Activated T-cell treated with anti-CD3 and anti-CD28 coated beads, Interleukin-2, amount 50 U/mL, for 1 hour (primary cell): ENCODE data around the gene SLC35B4.
A peak's percentile ranks its signal among the peaks of the same experiment; 100 is the strongest.
"Not testable (repeated sequence)": the region's sequence is repeated elsewhere in the genome, so short reads cannot be mapped to it uniquely, and the experiment has no call there.

Source experiments
- DNase-seq: peaks from one replicate; pipeline ENCODE4 v3.0.0-alpha.2; 2020

SLC35B4 gene

DNA sequence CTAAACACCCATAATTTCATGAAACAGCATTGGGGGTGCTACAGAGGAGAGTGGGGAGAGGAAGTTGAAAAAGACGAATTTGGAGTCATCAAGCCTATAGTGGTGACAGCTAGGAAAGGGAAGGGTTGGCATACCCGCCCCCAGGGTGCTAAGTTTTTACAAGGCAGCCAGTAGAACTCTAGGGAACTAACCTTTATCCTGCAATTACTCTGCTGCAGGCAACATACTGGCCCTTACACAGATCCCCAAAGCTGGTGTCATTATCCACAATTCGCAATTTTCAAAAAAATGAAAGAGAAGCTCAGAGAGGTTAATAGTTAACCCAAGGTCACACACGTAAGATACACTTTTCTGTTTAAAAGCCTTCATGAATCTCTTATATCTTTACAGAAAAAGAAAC, 14.2 kb upstream of the SLC35B4 start:
- DNase-seq = no peak

DNA sequence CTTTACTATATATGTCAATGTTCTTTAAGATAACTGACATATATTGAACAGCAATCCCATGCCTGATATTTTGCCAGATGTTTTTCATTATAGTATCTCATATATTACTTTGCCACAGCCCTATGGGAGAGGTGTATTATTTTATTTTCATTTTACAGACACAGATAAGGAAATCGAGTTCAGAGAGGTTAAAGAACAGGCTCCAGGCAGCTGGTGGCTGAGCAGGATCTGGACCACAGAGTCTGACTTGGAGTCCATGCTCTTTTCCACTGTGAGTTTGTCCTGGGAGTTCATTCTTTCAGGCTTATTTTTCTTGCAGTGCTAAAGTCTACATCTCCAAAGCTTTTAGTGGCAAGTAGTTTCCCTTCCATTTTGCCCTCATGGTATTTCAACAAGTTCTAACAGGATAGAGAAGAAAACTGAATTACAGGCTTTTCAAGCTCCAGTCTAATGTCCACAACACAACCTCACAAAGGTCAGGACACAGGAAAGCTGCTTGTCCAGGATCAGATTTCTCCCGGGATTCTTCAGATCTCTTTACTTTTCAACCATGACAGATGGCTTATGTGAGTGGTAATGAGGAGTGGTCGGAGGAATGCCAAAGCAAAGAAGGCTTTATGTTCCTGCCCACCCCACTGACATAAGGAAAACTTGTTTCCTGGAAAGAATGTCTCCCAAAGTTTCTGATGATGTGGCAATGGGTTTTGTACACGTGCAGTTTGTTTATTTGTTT, 13.1 kb upstream of the SLC35B4 start:
- DNase-seq = no peak

DNA sequence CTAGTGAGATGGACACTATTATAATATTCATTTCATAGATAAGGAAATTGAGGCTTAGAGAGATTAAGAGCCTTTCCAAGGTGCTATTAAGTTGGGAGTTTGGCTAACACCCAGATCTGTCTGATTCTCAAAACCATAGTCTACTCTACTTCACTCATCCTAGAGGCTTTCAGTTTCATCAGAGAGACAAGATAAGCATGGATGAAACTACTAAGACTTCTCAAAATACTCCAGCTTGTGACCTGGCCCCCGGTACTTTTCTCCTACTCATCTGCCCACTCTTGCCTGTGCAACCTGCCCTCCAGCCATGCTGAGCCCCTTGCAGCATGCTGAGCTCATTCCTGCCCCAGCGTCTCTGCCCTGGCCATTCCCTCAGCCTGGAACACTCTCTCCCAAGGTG, 12.2 kb upstream of the SLC35B4 start:
- DNase-seq = no peak

DNA sequence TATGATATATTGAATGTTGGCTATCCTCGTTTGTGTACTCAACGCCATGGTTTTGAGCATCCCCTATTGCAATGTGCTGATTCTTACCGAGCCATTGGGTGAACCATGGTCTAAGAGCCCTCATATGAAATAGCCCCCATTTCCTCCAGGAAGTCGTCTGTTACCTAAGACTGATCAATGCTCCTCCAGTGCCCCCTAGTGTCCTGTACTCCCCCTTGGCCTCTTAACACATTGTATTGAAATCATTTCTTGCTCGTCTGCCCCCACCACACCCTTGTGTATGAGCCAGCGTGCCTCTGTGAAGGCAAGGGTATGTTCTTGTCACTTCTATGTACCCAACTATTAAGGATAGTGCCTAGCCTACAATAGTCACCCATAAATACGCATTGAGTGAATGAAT, 11.2 kb upstream of the SLC35B4 start:
- peak; percentile 41 for DNase-seq

DNA sequence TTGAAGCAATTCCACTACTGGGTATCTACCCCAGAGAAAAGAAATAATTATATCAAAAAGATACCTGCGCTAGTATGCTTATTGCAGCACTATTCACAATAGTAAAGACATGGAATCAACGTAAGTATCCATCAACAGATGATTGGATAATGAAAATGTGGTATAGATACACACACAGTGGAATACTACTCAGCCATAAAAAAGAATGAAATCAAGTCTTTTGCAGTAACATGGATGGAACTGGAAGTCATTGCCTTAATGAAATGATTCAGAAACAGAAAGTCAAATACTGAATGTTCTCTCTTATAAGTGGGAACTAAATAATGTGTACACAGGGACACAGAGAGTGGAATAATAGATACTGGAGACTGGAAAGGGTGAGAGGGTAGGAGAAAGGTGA, 7.4 kb upstream of the SLC35B4 start:
- no peak for DNase-seq

DNA sequence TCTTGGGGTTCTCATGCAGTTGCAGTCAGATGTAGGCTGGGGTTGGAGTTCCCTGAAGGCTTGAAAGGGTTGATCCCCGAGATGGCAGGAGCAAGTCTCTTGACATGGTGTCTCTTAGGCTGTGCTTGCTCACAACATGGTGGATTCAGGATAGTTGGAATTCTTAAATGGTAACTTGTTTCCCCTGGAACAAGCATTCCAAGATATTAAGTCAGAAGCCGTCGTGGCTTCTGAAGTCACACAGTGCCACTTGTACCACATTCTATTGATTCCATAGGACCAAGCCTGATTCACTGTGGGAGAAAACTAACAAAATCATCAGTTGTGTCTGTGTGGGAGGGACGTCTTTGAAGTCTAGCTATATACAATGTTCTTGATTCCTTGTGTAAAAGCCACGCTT, 3.5 kb upstream of the SLC35B4 start:
- DNase-seq = no peak

DNA sequence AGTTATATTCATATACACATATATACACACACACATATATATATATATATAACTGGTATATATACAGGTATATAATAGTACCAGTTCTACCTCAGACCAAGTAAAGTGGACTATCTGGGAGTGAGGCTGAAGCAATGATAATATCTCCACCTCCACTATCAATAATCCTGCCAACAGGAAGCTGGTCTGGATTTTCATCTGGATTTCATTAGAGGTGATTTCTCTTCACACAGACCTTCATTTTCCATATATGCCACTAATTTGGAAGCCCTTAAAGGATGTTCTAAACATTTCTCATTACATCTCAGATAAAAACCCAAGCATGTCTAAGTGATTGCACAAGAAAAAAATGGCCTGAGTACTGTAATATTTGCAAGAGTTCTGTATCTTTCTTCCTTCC, 1.7 kb upstream of the SLC35B4 start:
- DNase-seq = no peak

GRCh38 chr7:134317434-134317833, 704 bp upstream of the SLC35B4 start:
- no peak for DNase-seq

DNA sequence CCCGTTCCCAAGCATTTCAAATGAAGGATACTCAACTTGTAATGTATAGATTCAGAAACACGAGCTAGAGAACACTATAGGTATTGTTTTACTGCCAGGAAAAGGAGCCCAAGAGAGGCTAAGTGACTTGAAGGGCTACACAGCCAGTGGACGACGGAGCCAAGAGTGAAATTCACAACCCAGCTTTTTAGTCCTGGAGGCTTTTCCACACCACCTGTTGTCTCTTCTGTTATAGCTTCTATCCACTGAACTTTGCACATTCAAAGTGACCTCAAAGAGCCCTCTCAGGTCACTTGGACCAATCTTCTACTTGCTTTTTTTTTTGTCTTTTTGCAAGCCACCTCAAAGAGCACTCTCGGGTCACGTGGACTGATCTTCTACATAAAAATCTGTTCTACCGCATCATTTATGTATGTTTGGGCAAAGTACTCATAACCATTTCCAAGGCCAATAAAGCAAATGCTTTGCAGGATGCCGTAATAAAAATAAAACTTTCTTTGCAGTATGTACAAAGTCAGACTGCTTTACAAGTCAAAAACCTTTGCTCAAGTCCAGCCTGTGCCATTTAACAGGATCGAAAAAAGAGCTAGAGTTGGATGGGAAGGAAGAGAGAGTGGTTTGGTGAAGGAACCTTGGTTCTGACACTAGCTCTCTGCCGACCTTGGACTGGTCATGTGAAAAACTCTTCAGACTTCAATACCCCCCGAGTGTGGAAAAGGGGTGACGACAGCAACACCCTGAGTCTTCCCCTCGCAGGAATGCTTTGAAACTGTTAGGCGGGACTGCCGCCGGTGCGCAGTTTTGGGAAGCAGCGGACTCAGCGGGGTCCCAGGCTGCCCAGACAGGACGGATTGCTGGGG, 821 bp downstream of the SLC35B4 start:
- DNase-seq = no peak

DNA sequence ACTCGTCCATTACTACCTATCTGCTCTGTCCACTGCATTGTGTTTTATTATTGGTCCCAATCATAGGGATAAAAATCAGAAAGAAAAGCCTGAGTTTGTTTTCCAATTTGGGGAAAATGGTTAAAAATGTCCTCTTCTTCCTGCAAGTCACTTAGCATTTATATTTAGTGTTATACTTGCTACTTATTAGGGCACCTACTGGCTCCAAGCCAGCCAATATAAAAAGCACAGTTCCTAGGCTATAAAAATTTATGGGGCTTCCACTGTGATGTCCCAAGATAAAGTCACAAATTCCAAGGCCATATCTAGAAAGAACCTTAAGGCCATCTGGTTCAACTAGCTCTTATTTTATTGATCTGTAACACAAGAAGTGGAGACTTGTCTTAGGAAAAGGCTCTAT, 3.2 kb downstream of the SLC35B4 start:
- no peak for DNase-seq

DNA sequence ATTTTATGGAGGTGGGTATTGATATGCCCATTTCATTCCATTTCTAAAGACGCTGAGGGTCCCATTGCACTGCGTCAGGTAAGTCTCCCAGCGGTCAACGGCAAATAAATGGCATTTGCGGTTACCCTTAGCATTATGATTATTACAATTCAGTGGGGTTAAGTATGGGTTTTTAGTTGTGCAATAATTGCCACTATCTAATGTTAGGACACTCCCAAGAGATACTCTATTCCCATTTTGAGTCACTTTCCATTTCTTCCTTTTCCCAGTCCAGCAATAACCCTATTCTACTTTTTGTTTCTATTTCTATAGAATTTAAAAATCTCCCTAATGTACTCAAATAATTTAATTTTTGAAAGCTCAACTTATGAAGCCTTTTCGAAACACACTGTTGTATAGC, 4.0 kb downstream of the SLC35B4 start:
- DNase-seq = no peak

DNA sequence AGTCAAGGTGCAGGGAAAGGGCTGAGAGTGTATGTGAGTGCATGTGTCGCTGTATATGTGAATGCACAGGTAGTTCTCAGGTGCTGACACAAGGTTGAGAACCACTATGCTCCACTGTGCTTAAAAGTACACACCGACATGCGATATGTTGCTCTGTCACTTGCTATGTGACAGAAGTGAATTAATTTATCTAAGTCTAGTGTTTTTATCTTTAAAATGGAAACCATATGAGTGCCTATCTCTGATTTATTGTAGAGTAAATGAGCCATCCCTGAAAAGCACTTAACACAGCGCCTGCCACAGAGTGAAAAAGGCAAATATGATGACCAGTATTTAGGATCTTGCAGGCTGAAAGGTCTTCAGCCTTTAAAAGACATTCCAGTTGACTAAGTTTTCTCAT, 4.9 kb downstream of the SLC35B4 start:
- no peak for DNase-seq

DNA sequence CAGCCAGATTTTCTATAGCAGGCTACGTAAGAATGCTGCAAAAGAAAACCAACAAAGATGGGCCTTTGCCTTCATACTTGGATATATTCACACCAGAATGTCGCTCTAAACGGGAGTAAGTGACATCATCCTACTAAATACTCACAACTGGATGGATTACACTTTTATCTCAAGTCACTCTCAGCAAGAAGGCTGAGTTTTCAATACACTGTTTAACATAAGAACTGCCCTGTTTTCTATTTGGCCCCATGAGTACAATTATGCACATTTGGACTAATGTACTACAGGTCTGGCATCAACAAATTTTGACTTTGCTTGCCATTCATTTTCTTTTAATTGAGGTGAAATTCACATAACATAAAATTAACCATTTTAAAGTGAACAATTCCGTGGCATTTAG, 8.2 kb downstream of the SLC35B4 start:
- no peak for DNase-seq

DNA sequence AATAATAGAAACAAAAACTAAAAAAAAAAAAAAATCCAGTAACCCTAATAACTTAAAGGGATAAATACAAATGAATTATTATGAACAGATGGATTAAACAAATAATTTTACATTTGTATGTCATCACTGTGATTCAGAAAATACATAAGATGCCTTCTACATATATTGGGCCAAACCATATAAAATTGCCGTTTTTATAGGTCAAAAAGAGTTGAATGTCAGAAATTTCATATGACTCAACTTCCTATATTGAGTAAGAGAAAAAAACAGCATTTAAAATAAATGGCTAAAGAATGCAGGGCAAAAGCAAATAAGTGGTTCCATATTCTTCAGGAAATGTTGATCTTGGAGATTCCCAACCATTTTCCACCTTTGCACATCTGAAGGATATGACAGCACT, 9.4 kb downstream of the SLC35B4 start:
- no peak for DNase-seq

- no peak for DNase-seq
Observed at GRCh38 chr7:134302120-134302519, 14.6 kb downstream of the SLC35B4 start.

DNA sequence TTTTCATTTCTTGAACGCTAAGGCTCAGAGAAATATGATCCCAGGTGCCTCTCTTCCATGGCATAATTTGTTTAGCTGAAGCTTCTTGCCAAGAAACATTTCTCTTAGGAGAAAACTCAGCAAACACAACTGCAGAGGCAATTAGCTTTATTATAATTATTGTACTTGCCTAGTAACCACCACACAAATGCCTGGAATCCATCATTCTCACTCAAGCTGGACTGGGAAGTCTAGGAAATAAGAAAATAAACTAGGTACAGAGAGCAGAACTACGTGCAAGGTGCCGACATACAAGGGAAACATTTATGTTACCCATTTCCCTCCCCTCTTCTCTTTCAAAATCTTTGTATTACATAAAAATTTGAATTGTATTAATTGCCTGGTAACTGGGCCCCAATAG, 15.1 kb downstream of the SLC35B4 start:
- no peak for DNase-seq

DNA sequence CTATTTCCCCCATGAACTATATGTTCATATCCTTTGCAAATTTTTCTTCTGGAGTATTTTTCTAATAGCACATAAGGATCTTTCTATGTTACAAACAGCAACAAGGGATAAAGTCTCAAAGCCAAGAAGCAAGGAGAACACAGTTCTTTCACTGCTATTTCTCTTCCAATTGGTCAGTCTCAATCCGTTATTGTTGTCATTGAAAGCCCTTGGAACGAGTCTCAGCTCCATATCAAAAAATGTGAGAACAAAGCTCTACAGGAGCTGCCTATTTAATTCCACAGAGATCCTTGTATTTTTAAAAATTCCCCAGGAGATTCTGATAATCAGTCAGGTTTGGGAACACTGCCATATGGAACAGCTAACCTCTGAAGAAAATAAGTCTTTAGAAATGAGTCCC, 15.7 kb downstream of the SLC35B4 start:
- DNase-seq = no peak

DNA sequence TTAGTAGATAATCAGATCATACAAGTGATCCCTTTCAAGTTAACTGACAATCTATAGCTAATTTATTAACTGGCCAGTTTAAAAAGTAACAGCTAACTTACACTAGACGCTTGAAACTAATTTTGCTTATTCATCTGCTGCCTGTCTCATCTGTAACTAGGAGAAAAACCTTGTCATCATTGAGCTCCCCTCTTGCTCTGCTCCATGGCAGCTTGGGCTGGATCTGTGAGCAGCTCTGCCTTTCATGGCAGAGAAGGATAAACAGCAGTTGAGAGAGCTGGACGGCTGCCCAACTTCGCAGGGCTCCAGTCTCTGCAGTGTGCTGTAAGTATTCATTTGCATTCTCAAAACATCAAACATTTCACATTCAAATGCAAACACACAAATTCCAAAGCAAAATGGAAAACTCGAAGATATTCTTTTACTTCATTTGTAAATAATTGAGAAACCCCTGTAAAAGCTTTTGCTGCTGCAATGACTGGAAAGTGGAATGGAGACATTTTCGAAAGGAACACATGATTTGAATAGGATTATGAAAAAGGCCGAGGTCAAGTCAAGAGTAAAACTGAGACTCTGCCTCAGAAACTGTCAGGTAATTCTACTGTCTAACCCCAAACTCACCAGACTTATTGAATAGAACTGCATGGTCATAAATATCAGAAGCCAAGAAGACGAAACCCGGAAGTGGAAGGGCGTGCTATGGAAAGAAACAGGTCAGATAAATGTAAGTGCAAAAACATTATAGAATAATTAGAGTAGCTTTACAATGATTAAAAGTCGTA, 17.6 kb downstream of the SLC35B4 start:
- no peak for DNase-seq

DNA sequence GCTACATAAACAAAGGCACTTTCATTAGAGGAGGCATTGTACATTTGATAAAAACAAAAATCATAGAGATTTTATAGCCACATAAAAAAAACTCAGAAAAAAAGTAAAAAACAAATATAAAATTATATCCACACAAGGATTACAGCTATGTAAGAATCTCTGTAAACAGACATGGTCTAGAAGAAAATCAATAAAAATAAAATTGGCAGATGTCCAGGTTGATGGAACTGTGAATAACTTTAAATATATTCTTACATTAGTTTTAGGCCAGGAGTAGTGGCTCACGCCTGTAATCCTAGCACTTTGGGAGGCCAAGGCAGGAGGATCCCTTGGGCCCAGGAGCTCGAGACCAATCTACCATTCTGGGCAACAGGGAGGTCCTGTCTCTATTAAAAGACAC, 19.2 kb downstream of the SLC35B4 start:
- no peak for DNase-seq

GRCh38 chr7:134295982-134296381, 20.7 kb downstream of the SLC35B4 start:
- not testable (repeated sequence) for DNase-seq

- DNase-seq = no peak
Observed at GRCh38 chr7:134293002-134293740, 23.6 kb downstream of the SLC35B4 start.

DNA sequence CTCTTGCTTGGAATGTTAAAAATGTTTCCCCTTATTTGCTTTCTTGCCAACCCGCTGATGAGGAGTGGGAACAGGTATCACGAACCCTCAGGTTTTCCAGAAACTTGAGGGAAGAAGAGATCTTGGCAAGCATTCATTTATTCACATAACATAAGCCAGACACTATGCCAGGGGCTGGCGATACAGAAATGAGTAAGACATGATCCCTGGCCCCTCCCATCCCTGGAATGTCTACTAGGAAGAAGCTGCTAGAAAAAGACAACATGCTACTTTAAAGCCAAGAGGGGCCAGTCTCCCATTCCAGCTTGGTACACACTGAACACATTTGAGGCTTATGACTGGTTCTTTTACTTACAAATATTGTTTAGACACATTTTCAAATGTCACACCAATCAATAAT, 26.4 kb downstream of the SLC35B4 start:
- no peak for DNase-seq

DNA sequence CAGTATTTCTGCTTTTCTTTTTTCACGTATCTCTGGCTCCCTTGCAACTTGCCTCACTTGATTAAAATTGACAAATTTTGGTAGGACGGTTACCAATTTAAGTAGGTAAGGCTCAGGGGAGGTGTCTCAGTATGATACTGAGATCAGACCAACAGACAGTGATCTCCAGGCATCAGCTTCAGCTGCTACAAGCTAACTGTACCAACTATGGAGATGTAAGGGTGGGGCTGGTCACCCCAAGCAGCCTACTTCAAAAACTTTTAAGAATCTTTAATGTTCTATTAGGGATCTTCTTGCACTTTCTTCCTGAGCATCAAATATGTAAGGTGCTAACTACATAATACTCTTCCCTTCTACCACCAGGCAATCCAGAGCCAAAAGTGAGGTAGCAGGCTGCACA, 26.9 kb downstream of the SLC35B4 start:
- DNase-seq = no peak
